HepG2 (cell line): ENCODE data around the gene ACSM5. TPM values are rescaled to one million over a fixed set of nuclear protein-coding genes. Genes with fewer than 3 reads are reported as not detected.

Experiments used
- ELF1 ChIP-seq: sonication (generic); formaldehyde crosslinking; IDR thresholded peaks from 2 replicates; pipeline ENCODE4 v1.4.0; 2020; ENCODE audit warnings: missing genetic modification reagents
- GATA4 ChIP-seq: sonication (generic); IDR thresholded peaks from 2 replicates; pipeline ENCODE4 v1.6.1; 2016; ENCODE audit warnings: antibody characterized with exemption, low read depth, borderline replicate concordance
- HDAC6 ChIP-seq: fragments of 200-600 bp; sonication (generic); IDR thresholded peaks from 2 replicates; pipeline ENCODE4 v1.7.0; 2017; ENCODE audit warnings: mild to moderate bottlenecking, antibody characterized with exemption, low read length, low read depth
- MEIS2 ChIP-seq: sonication (generic); formaldehyde crosslinking; IDR thresholded peaks from 2 replicates; pipeline ENCODE4 v1.9.0; 2021; ENCODE audit warnings: mild to moderate bottlenecking, missing genetic modification reagents
- NBN ChIP-seq: fragments of 450-650 bp; conservative IDR thresholded peaks from 2 replicates; pipeline ENCODE4 v1.6.1; 2017
- PCBP1 ChIP-seq: fragments of 200-400 bp; formaldehyde crosslinking; IDR thresholded peaks from 2 replicates; pipeline ENCODE4 v1.6.1; 2017; ENCODE audit warnings: mild to moderate bottlenecking, low read depth, low read length, borderline replicate concordance
- RXRA ChIP-seq: sonication (generic); formaldehyde crosslinking; IDR thresholded peaks from 2 replicates; pipeline ENCODE4 v1.5.1; 2020; ENCODE audit warnings: missing genetic modification reagents
- SETDB1 ChIP-seq: sonication (generic); formaldehyde crosslinking; IDR thresholded peaks from 2 replicates; pipeline ENCODE4 v1.5.1; 2020; ENCODE audit warnings: missing genetic modification reagents, mild to moderate bottlenecking, borderline replicate concordance
- THYN1 ChIP-seq: sonication (generic); formaldehyde crosslinking; IDR thresholded peaks from 2 replicates; pipeline ENCODE4 v1.8.1; 2023; ENCODE audit warnings: low read depth, mild to moderate bottlenecking, moderate library complexity, missing genetic modification reagents, borderline replicate concordance
- ZNF256 ChIP-seq: sonication (generic); formaldehyde crosslinking; conservative IDR thresholded peaks from 2 replicates; pipeline ENCODE4 v1.4.0; 2020; ENCODE audit warnings: missing genetic modification reagents
- ZNF333 ChIP-seq: sonication (generic); formaldehyde crosslinking; IDR thresholded peaks from 2 replicates; pipeline ENCODE4 v1.4.0; 2020; ENCODE audit warnings: mild to moderate bottlenecking, missing genetic modification reagents, borderline replicate concordance
- ZNF776 ChIP-seq: sonication (generic); formaldehyde crosslinking; IDR thresholded peaks from 2 replicates; pipeline ENCODE4 v1.4.0; 2020; ENCODE audit warnings: mild to moderate bottlenecking, missing genetic modification reagents
- polyA plus RNA-seq, 8 experiments: library from polyadenylated mRNA; depleted of rRNA in 3 of 8; stranded (reverse) in 7 of 8; unstranded in 1 of 8; fragments of >200 nt; fragmentation: Illumina TruSeq in 4 of 8; extraction: Trizol in 4 of 8; gene quantifications; 2 replicates each; pipeline versions ENCODE4 v1.2.1 to v1.2.3, GENCODE V29; 2011 to 2016; ENCODE audit warnings: low read depth in 4 of 8, missing spikeins in 1 of 8, mixed read lengths in 1 of 8; ENCODE audit not compliant: insufficient read depth in 1 of 8
- total RNA-seq, 5 experiments: library from RNA; depleted of rRNA; stranded (reverse); fragments of >200 nt; fragmentation: Illumina TruSeq; extraction: Trizol; gene quantifications; 2 replicates each; pipeline ENCODE4 v1.2.3, GENCODE V29; 2016; ENCODE audit warnings: low read depth in 1 of 5
- TF ChIP-seq, protein P1 (sequence below): sonication (generic); formaldehyde crosslinking; IDR thresholded peaks from 2 replicates; pipeline ENCODE4 v1.8.0; 2022; ENCODE audit warnings: mild to moderate bottlenecking, missing genetic modification reagents
- TF ChIP-seq, protein P2 (sequence below): sonication (generic); formaldehyde crosslinking; conservative IDR thresholded peaks from 2 replicates; pipeline ENCODE4 v1.8.0; 2022; ENCODE audit warnings: missing genetic modification reagents
- TF ChIP-seq, protein P3 (sequence below): sonication (generic); formaldehyde crosslinking; IDR thresholded peaks from 2 replicates; pipeline ENCODE4 v1.8.1; 2023; ENCODE audit warnings: mild to moderate bottlenecking, missing genetic modification reagents
- TF ChIP-seq, protein P4 (sequence below): sonication (generic); formaldehyde crosslinking; IDR thresholded peaks from 2 replicates; pipeline ENCODE4 v1.4.0; 2020; ENCODE audit warnings: missing genetic modification reagents, mild to moderate bottlenecking, borderline replicate concordance

ACSM5 gene
- total and polyA plus RNA-seq, 2 of the 13 experiments (the other 11 are each of a cell fraction or from before 2014, with no cell fraction given) = 9.1 to 15.0 TPM

DNA sequence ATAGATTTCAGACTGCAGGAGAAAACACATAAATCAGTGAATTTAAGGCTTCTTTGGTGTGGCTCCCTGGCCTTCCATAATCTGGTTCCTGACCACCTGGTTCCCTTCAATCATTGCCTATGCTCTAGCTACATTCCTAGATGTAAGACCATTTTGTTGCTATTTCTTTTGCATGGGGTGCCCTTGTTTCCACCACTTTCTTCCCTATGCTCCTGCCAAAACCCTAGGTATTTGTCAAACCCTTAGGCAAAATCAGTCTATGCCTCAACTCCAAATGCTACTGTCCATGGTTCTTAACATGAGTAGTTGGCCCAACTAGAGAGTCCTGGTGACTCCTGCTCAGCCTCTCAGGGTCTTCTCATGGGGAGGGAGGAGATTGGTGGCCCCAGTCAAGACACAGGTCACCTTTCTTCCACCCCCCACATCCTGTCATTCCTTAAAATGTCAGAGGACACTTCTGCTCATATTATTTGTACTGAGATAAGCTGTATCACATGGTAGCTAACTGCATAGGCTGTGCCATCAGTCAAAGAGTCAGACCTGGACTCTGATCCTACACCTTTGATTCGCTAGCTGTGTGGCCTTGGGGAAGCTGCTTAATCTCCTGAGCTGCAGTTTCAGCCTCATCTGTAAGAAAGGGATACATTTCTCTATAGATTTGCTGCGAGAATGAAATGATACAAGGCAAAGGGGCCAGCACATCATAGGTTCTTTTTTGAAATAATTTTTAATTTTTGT, 15.0 kb downstream of the ACSM5 start (continued):
- no peak for TF ChIP-seq PCBP1
- TF ChIP-seq RXRA (CRISPR knock-in tag) = peak; percentile 37; the same call in 1 of the 2 replicates
- TF ChIP-seq ZNF256 (CRISPR knock-in tag) = no peak; the same call in 1 of the 2 replicates
- TF ChIP-seq ELF1 (CRISPR knock-in tag) = peak; percentile 37; the same call in 1 of the 2 replicates
- no peak for TF ChIP-seq NBN
- TF ChIP-seq, protein P1, sequence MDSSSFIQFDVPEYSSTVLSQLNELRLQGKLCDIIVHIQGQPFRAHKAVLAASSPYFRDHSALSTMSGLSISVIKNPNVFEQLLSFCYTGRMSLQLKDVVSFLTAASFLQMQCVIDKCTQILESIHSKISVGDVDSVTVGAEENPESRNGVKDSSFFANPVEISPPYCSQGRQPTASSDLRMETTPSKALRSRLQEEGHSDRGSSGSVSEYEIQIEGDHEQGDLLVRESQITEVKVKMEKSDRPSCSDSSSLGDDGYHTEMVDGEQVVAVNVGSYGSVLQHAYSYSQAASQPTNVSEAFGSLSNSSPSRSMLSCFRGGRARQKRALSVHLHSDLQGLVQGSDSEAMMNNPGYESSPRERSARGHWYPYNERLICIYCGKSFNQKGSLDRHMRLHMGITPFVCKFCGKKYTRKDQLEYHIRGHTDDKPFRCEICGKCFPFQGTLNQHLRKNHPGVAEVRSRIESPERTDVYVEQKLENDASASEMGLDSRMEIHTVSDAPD (CRISPR knock-in tag) = no peak
- no peak for TF ChIP-seq ZNF333 (CRISPR knock-in tag)
- TF ChIP-seq, protein P2, sequence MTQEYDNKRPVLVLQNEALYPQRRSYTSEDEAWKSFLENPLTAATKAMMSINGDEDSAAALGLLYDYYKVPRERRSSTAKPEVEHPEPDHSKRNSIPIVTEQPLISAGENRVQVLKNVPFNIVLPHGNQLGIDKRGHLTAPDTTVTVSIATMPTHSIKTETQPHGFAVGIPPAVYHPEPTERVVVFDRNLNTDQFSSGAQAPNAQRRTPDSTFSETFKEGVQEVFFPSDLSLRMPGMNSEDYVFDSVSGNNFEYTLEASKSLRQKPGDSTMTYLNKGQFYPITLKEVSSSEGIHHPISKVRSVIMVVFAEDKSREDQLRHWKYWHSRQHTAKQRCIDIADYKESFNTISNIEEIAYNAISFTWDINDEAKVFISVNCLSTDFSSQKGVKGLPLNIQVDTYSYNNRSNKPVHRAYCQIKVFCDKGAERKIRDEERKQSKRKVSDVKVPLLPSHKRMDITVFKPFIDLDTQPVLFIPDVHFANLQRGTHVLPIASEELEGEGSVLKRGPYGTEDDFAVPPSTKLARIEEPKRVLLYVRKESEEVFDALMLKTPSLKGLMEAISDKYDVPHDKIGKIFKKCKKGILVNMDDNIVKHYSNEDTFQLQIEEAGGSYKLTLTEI = no peak
- TF ChIP-seq ZNF776 = no peak
- no peak for TF ChIP-seq THYN1 (CRISPR knock-in tag)
- peak; percentile 82; the same call in 1 of the 2 replicates for TF ChIP-seq GATA4
- peak; percentile 89 for TF ChIP-seq MEIS2 (CRISPR knock-in tag)
- TF ChIP-seq, protein P3, sequence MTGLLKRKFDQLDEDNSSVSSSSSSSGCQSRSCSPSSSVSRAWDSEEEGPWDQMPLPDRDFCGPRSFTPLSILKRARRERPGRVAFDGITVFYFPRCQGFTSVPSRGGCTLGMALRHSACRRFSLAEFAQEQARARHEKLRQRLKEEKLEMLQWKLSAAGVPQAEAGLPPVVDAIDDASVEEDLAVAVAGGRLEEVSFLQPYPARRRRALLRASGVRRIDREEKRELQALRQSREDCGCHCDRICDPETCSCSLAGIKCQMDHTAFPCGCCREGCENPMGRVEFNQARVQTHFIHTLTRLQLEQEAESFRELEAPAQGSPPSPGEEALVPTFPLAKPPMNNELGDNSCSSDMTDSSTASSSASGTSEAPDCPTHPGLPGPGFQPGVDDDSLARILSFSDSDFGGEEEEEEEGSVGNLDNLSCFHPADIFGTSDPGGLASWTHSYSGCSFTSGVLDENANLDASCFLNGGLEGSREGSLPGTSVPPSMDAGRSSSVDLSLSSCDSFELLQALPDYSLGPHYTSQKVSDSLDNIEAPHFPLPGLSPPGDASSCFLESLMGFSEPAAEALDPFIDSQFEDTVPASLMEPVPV = no peak
- no peak for TF ChIP-seq HDAC6
- TF ChIP-seq SETDB1 (CRISPR knock-in tag) = no peak; the same call in 1 of the 2 replicates
- TF ChIP-seq, protein P4, sequence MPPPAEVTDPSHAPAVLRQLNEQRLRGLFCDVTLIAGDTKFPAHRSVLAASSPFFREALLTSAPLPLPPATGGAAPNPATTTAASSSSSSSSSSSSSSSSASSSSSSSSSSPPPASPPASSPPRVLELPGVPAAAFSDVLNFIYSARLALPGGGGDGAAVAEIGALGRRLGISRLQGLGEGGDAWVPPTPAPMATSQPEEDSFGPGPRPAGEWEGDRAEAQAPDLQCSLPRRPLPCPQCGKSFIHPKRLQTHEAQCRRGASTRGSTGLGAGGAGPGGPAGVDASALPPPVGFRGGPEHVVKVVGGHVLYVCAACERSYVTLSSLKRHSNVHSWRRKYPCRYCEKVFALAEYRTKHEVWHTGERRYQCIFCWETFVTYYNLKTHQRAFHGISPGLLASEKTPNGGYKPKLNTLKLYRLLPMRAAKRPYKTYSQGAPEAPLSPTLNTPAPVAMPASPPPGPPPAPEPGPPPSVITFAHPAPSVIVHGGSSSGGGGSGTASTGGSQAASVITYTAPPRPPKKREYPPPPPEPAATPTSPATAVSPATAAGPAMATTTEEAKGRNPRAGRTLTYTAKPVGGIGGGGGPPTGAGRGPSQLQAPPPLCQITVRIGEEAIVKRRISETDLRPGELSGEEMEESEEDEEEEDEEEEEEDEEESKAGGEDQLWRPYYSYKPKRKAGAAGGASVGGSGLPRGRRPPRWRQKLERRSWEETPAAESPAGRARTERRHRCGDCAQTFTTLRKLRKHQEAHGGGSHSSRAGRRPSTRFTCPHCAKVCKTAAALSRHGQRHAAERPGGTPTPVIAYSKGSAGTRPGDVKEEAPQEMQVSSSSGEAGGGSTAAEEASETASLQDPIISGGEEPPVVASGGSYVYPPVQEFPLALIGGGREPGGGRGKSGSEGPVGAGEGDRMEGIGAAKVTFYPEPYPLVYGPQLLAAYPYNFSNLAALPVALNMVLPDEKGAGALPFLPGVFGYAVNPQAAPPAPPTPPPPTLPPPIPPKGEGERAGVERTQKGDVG (CRISPR knock-in tag) = 0 out of 2 replicates have a peak, but pooled peaks have one; percentile 22
